ENCODE results near the gene RYR2.

RYR2 gene

DNA sequence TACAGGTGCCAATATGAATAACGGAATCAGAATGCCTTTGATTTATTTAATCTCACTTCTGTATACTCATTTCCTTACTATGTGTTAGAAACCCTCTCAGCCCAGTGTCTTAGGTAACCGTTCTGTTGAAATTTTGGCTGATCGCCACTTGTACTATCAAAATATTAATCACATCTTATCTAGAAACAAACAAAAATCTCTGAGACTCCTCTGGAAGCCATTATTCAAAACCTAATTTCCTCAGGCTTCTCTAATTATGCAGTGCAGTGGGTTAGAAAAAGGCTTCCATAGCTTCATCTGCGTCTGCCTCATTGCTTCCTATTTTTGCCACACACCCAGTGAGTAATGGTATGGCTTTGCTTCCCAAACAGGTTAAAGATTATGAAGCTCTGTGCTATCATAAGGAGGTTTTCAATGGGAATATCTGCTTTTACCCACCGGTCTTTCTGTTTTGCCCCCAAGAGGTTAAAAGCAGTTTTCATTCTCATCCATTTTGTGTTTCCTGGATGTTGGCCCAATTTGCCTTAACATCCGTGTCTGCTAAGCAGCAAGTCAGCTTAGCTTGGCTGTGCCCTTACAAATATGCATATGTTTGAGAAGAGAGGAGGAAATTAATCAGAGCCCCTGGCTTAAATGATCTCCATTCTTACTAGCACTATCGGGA lies 129.6 kb downstream of the RYR2 start:
- H3K4me3 ChIP-seq (ENCODE audit: low read depth, low read length): no peak overlapping the region
- no peak for TF ChIP-seq CTCF (IDR thresholded peaks at IDR 0.05; ENCODE audit: low read depth, low read length)

DNA sequence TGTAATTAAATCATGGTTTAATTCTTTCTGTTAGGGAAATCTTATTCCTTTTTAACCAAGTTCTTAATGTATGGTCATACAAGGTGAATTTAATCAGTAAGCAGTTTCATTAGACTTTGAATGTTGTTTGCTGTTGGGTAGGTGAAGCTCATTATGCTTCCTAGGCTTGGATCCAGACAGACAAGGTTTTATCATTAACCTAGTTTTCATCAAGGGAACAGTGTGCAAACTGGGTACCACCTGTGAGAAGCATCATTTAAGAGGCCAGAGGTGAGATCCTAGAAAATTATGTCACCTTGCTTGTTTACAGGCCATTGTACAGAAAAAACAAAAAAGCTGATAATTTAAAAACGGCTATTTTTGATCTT lies 130.1 kb downstream of the RYR2 start:
- TF ChIP-seq CTCF (IDR thresholded peaks at IDR 0.05; ENCODE audit: low read depth, low read length): no peak

GRCh38 chr1:237179503-237179902 lies 137.5 kb downstream of the RYR2 start:
- H3K4me3 ChIP-seq (ENCODE audit: low read depth, low read length): no peak overlapping the region
- TF ChIP-seq CTCF (IDR thresholded peaks at IDR 0.05; ENCODE audit: low read depth, low read length): no peak

More for the DNA sequence above, 130.1 kb downstream of the RYR2 start:
- H3K4me3 ChIP-seq (ENCODE audit: low read depth, low read length): no peak overlapping the region

GRCh38 chr1:237180256-237180655 lies 138.3 kb downstream of the RYR2 start:
- no peak for TF ChIP-seq CTCF (IDR thresholded peaks at IDR 0.05; ENCODE audit: low read depth, low read length)

GRCh38 chr1:237181743-237182317 lies 139.8 kb downstream of the RYR2 start:
- no peak for TF ChIP-seq CTCF (IDR thresholded peaks at IDR 0.05; ENCODE audit: low read depth, low read length)
- no peak overlapping the region for H3K4me3 ChIP-seq (ENCODE audit: low read depth, low read length)

More at GRCh38 chr1:237180256-237180655, 138.3 kb downstream of the RYR2 start:
- H3K4me3 ChIP-seq (ENCODE audit: low read depth, low read length): no peak overlapping the region

DNA sequence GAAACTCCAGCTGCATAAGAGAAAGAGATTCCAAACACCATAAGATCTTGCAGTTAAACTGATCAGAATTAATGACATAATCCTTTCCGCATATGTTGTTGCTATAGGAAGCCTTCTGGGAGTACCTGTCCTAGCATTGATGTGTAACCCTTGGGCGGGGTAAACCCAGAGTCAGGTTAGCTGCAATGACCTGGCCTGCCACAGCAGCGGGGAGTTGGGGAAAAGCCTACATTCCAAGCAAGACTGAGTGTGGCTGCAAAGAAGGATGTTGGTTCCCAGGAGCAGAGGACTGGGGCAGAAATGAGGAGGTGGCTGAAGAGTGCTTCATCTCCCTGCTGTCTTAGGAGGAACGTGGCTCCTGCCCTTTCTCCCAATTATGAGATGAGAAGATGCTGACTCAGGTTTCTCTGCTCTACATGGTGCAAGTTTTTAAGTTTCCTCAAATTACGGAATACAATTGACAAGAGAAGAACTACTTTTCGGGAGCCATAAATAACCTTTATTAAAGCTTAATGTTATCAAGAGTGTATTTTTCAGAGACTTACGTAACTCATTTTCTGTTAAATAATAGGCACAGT lies 142.1 kb downstream of the RYR2 start:
- no peak overlapping the region for H3K4me3 ChIP-seq (ENCODE audit: low read depth, low read length)
- TF ChIP-seq CTCF (IDR thresholded peaks at IDR 0.05; ENCODE audit: low read depth, low read length): no peak

DNA sequence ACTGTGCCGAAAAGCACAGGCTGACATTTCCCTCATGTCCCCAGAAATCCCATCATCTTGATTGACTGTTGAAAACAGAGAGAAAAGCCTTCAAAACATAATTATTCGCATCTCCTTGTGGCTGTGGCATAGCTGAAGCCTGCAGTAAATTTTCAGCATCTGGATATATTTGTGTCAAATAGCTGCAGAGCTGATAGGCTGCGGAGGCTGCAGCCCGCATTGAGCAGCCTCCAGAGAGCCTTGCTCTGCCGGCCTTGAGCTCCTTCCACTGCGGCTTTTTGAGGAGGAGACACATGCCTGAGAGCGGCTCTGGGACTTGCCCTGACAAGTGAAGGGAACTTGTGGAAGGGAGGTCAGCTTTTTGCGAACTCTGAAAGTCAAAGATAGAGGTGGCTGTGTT lies 144.7 kb downstream of the RYR2 start:
- no peak overlapping the region for H3K4me3 ChIP-seq (ENCODE audit: low read depth, low read length)
- TF ChIP-seq CTCF (IDR thresholded peaks at IDR 0.05; ENCODE audit: low read depth, low read length): no peak
